GM12801 (cell line): Measurements from ENCODE around the gene RAPGEF1.

Source experiments
- CTCF ChIP-seq: IDR thresholded peaks from one replicate; pipeline ENCODE4 v1.5.1; 2011; ENCODE audit warnings: control low read depth; ENCODE audit not compliant: insufficient read length; ENCODE audit errors: extremely low read depth

RAPGEF1 gene

GRCh38 chr9:131555841-131556673 lies 183.8 kb downstream of the RAPGEF1 start:
- no peak for TF ChIP-seq CTCF

GRCh38 chr9:131554843-131555351 lies 185.0 kb downstream of the RAPGEF1 start:
- TF ChIP-seq CTCF, result no peak

- no peak for TF ChIP-seq CTCF
Measured at GRCh38 chr9:131554087-131554842, 185.6 kb downstream of the RAPGEF1 start.

- no peak for TF ChIP-seq CTCF
Measured at GRCh38 chr9:131552030-131552429, 187.8 kb downstream of the RAPGEF1 start.

- TF ChIP-seq CTCF, result no peak
Measured at GRCh38 chr9:131546336-131547084, 193.4 kb downstream of the RAPGEF1 start.

GRCh38 chr9:131545786-131546335 lies 194.0 kb downstream of the RAPGEF1 start:
- TF ChIP-seq CTCF, result no peak
